Peyer's patch (tissue), 4 donors: ENCODE measurements around the gene HELZ2. TPM values are rescaled to one million over a fixed set of nuclear protein-coding genes. Genes with fewer than 3 reads are reported as not detected.
A peak's percentile ranks its signal among the peaks of the same experiment; 100 is the strongest.

Experiments
- DNase-seq, 3 donors: peaks; one replicate each; pipeline ENCODE4 v3.0.0-alpha.2; 2017 to 2019
- H3K27ac ChIP-seq, 4 donors: fragments of 200-600 bp; sonication (generic); one replicate each; pipeline ENCODE4 v1.5.1; 2016 to 2019
- H3K27me3 ChIP-seq, 2 donors: fragments of 200-600 bp; sonication (generic); one replicate each; pipeline ENCODE4 v1.5.1; 2019
- H3K36me3 ChIP-seq, 3 donors: fragments of 200-600 bp; sonication (generic); one replicate each; pipeline ENCODE4 v1.5.1; 2016 to 2019
- H3K4me1 ChIP-seq, 4 donors: fragments of 200-600 bp; sonication (generic); one replicate each; pipeline ENCODE4 v1.5.1; 2016 to 2019
- H3K4me3 ChIP-seq, 4 donors: fragments of 200-600 bp; sonication (generic); 1 replicate in 3 of 4; 2 replicates in 1 of 4; pipeline ENCODE4 v1.5.1; 2016 to 2019; ENCODE audit warnings: mild to moderate bottlenecking in 1 of 4
- H3K9me3 ChIP-seq, 4 donors: fragments of 200-600 bp; sonication (generic); one replicate each; pipeline ENCODE4 v1.5.1; 2016 to 2019; ENCODE audit warnings: mild to moderate bottlenecking in 1 of 4
- CTCF ChIP-seq, 6 experiments: fragments of 450-650 bp in 4 of 6; fragments of 200-600 bp in 2 of 6; sonication (generic) in 1 of 6; IDR thresholded peaks; one replicate each; pipeline ENCODE4 v1.5.1; 2017 to 2019; ENCODE audit warnings: antibody characterized with exemption in 6 of 6, mild to moderate bottlenecking in 3 of 6, moderate library complexity in 1 of 6
- POLR2A ChIP-seq, 2 donors: fragments of 450-650 bp; IDR thresholded peaks; one replicate each; pipeline ENCODE4 v1.5.1; 2017; ENCODE audit warnings: antibody characterized with exemption in 2 of 2, mild to moderate bottlenecking in 2 of 2, moderate library complexity in 2 of 2
- total RNA-seq, 4 donors: library from RNA; depleted of rRNA; stranded (reverse); fragments of >200 nt; gene quantifications; one replicate each; pipeline ENCODE4 v1.1.0, GENCODE V29; 2016

The HELZ2 gene
- total RNA-seq, result 10 to 100 TPM; 32.2 to 42.0 (median 38.4) TPM

GRCh38 chr20:63574156-63574828 lies at the start of gene HELZ2:
HELZ2 (minus strand) TSS chr20:63574239; CDS start chr20:63572385, 1,854 bp downstream.
- H3K36me3 ChIP-seq, result peaks cover 0 to 8% (median 0%) of the 10 kb centered on the region in 3 donors
- no peak for TF ChIP-seq POLR2A (IDR thresholded peaks at IDR 0.05)
- no peak for TF ChIP-seq CTCF (IDR thresholded peaks at IDR 0.05)
- peaks cover 3 to 17% (median 9%) of the 10 kb centered on the region in 4 donors for H3K4me1 ChIP-seq
- H3K4me3 ChIP-seq, result peak within 1 kb of the TSS; percentile 72 to 88 (median 80)
- peak within 1 kb of the TSS; percentile 80 to 88 (median 84) for H3K27ac ChIP-seq
- H3K27me3 ChIP-seq, result no peaks in the 10 kb centered on the region
- peak; percentile 80 to 93 (median 91) for DNase-seq
- H3K9me3 ChIP-seq, result no peaks in the 10 kb centered on the region

- H3K27me3 ChIP-seq, result no peaks in the 10 kb centered on the region
- no peaks in the 10 kb centered on the region for H3K9me3 ChIP-seq
- peaks cover 0 to 11% (median 3%) of the 10 kb centered on the region in 4 donors for H3K4me1 ChIP-seq
- DNase-seq, result no peak
- no peak overlapping the region for H3K4me3 ChIP-seq
- H3K27ac ChIP-seq, result no peak overlapping the region
- TF ChIP-seq POLR2A (IDR thresholded peaks at IDR 0.05) (no peak), CTCF (IDR thresholded peaks at IDR 0.05) (no peak)
- peaks cover 0 to 12% (median 0%) of the 10 kb centered on the region in 3 donors for H3K36me3 ChIP-seq
Observed at GRCh38 chr20:63622732-63623131, 48.7 kb upstream of the HELZ2 start.

- H3K4me1 ChIP-seq, result peaks cover 0 to 11% (median 3%) of the 10 kb centered on the region in 4 donors
- TF ChIP-seq CTCF (IDR thresholded peaks at IDR 0.05), result no peak
- no peak for TF ChIP-seq POLR2A (IDR thresholded peaks at IDR 0.05)
- no peak for DNase-seq
- no peak overlapping the region for H3K4me3 ChIP-seq
- H3K36me3 ChIP-seq, result peaks cover 0 to 19% (median 0%) of the 10 kb centered on the region in 3 donors
- no peaks in the 10 kb centered on the region for H3K9me3 ChIP-seq
- no peak overlapping the region for H3K27ac ChIP-seq
- H3K27me3 ChIP-seq, result no peaks in the 10 kb centered on the region
Observed at GRCh38 chr20:63622096-63622495, 48.1 kb upstream of the HELZ2 start.

GRCh38 chr20:63620991-63621390 lies 47.0 kb upstream of the HELZ2 start:
- no peak overlapping the region for H3K27ac ChIP-seq
- DNase-seq, result no peak
- H3K27me3 ChIP-seq, result no peaks in the 10 kb centered on the region
- H3K4me3 ChIP-seq, result no peak overlapping the region
- TF ChIP-seq CTCF (IDR thresholded peaks at IDR 0.05) (no peak), POLR2A (IDR thresholded peaks at IDR 0.05) (no peak)
- peaks cover 0 to 9% (median 3%) of the 10 kb centered on the region in 4 donors for H3K4me1 ChIP-seq
- H3K9me3 ChIP-seq, result no peaks in the 10 kb centered on the region
- H3K36me3 ChIP-seq, result peaks cover 0 to 29% (median 0%) of the 10 kb centered on the region in 3 donors

GRCh38 chr20:63619505-63619904 lies 45.5 kb upstream of the HELZ2 start:
- Histone ChIP-seq H3K4me1 (no peaks in the 10 kb centered on the region), H3K9me3 (no peaks in the 10 kb centered on the region), H3K36me3 (peaks cover 0 to 34% (median 0%) of the 10 kb centered on the region in 3 donors), H3K4me3 (no peak overlapping the region), H3K27ac (no peak overlapping the region), H3K27me3 (no peaks in the 10 kb centered on the region)
- no peak for DNase-seq
- TF ChIP-seq POLR2A (IDR thresholded peaks at IDR 0.05), result no peak
- TF ChIP-seq CTCF (IDR thresholded peaks at IDR 0.05), result no peak
